GM18507 (cell line): ENCODE results near the gene KIR2DL3.
"Not testable (repeated sequence)": the region's sequence is repeated elsewhere in the genome, so short reads cannot be mapped to it uniquely, and the experiment has no call there.

Experiments used
- DNase-seq: peaks from one replicate; pipeline ENCODE4 v3.0.0; 2011; ENCODE audit warnings: low read depth; ENCODE audit not compliant: insufficient read length; ENCODE audit errors: extremely low spot score
- FAIRE-seq: peaks from 2 replicates; lab custom pipeline; 2011; peaks lifted over from hg19 to GRCh38; lab: Jason Lieb, UNC

Gene KIR2DL3

GRCh38 chr19:54738306-54738705 lies at the start of gene KIR2DL3:
Gene KIR2DL3, plus strand, starts transcription at chr19:54738513. Its CDS starts 33 bp downstream, at chr19:54738546.
- not testable (repeated sequence) for DNase-seq, FAIRE-seq

- DNase-seq (no peak), FAIRE-seq (no peak)
Observed at GRCh38 chr19:54691582-54692297, 46.6 kb upstream of the KIR2DL3 start.

GRCh38 chr19:54692298-54692615 lies 46.1 kb upstream of the KIR2DL3 start:
- DNase-seq (no peak), FAIRE-seq (no peak)

GRCh38 chr19:54694648-54695047 lies 43.7 kb upstream of the KIR2DL3 start:
- DNase-seq (no peak), FAIRE-seq (no peak)

GRCh38 chr19:54696117-54696548 lies 42.2 kb upstream of the KIR2DL3 start:
- no peak for FAIRE-seq
- no peak for DNase-seq

- FAIRE-seq: no peak
Observed at GRCh38 chr19:54696766-54697165, 41.5 kb upstream of the KIR2DL3 start.

GRCh38 chr19:54697716-54698115 lies 40.6 kb upstream of the KIR2DL3 start:
- FAIRE-seq, DNase-seq: not testable (repeated sequence)

More at GRCh38 chr19:54696766-54697165, 41.5 kb upstream of the KIR2DL3 start:
- DNase-seq: no peak

GRCh38 chr19:54704928-54705327 lies 33.4 kb upstream of the KIR2DL3 start:
- no peak for FAIRE-seq
- DNase-seq: no peak

- peak; percentile 72 for FAIRE-seq
- DNase-seq: peak; percentile 18
Observed at GRCh38 chr19:54707962-54708361, 30.4 kb upstream of the KIR2DL3 start.

GRCh38 chr19:54708781-54709180 lies 29.5 kb upstream of the KIR2DL3 start:
- FAIRE-seq (no peak), DNase-seq (no peak)

- DNase-seq (no peak), FAIRE-seq (no peak)
Observed at GRCh38 chr19:54709212-54709948, 28.9 kb upstream of the KIR2DL3 start.

- not testable (repeated sequence) for FAIRE-seq, DNase-seq
Observed at GRCh38 chr19:54709956-54710355, 28.4 kb upstream of the KIR2DL3 start.

GRCh38 chr19:54724142-54724541 lies 14.2 kb upstream of the KIR2DL3 start, which contains the start of gene KIR3DL3:
Gene KIR3DL3, plus strand, starts transcription at chr19:54724442. Its CDS starts 55 bp downstream, at chr19:54724497.
- no peak for FAIRE-seq

GRCh38 chr19:54724644-54725043 lies 13.7 kb upstream of the KIR2DL3 start:
- DNase-seq (no peak), FAIRE-seq (no peak)

More at GRCh38 chr19:54724142-54724541, 14.2 kb upstream of the KIR2DL3 start, which contains the start of gene KIR3DL3:
- DNase-seq: no peak

GRCh38 chr19:54725321-54725720 lies 13.0 kb upstream of the KIR2DL3 start:
- DNase-seq (no peak), FAIRE-seq (no peak)

- DNase-seq (no peak), FAIRE-seq (no peak)
Observed at GRCh38 chr19:54727562-54727961, 10.8 kb upstream of the KIR2DL3 start.

GRCh38 chr19:54728167-54728566 lies 10.1 kb upstream of the KIR2DL3 start:
- DNase-seq: no peak
- FAIRE-seq: no peak

GRCh38 chr19:54729416-54730188 lies 8.7 kb upstream of the KIR2DL3 start:
- DNase-seq: no peak
- FAIRE-seq: no peak

- DNase-seq (no peak), FAIRE-seq (no peak)
Observed at GRCh38 chr19:54731191-54731590, 7.1 kb upstream of the KIR2DL3 start.

GRCh38 chr19:54738715-54739114 lies 402 bp downstream of the KIR2DL3 start:
- no peak for DNase-seq
- FAIRE-seq: no peak
